ENCODE data around the gene TSFM.

DNA sequence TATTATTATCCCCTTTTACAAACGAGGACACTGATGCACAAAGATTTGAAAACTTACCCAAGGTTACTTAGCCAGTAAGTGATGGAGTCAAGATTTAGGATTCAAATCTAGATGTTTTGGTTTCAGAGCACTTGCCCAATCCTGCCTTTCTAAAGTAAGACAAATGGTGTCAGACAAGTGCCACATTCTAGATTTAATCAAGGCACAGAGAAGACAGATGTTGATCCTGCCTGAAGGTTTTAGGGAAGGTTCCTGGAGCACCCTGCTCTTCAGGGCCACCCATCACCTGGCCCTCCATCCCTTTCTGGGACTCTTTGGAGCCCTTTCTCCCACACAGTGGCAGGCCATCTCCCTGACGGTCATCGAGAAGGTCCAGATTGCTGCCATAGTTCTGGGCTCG, 24.8 kb upstream of the TSFM start:
- TF ChIP-seq, protein P1, sequence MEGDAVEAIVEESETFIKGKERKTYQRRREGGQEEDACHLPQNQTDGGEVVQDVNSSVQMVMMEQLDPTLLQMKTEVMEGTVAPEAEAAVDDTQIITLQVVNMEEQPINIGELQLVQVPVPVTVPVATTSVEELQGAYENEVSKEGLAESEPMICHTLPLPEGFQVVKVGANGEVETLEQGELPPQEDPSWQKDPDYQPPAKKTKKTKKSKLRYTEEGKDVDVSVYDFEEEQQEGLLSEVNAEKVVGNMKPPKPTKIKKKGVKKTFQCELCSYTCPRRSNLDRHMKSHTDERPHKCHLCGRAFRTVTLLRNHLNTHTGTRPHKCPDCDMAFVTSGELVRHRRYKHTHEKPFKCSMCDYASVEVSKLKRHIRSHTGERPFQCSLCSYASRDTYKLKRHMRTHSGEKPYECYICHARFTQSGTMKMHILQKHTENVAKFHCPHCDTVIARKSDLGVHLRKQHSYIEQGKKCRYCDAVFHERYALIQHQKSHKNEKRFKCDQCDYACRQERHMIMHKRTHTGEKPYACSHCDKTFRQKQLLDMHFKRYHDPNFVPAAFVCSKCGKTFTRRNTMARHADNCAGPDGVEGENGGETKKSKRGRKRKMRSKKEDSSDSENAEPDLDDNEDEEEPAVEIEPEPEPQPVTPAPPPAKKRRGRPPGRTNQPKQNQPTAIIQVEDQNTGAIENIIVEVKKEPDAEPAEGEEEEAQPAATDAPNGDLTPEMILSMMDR (conservative IDR thresholded peaks at IDR 0.05; ENCODE audit: low read depth, low read length) = no peak
- no peak for TF ChIP-seq BHLHE40 (IDR thresholded peaks at IDR 0.05; ENCODE audit: low read depth, low read length)
- no peak for TF ChIP-seq MAFK (IDR thresholded peaks at IDR 0.05; ENCODE audit: low read depth, low read length)
- no peak for TF ChIP-seq POLR2A (IDR thresholded peaks at IDR 0.05; ENCODE audit: low read depth, low read length)
- TF ChIP-seq, protein P2, sequence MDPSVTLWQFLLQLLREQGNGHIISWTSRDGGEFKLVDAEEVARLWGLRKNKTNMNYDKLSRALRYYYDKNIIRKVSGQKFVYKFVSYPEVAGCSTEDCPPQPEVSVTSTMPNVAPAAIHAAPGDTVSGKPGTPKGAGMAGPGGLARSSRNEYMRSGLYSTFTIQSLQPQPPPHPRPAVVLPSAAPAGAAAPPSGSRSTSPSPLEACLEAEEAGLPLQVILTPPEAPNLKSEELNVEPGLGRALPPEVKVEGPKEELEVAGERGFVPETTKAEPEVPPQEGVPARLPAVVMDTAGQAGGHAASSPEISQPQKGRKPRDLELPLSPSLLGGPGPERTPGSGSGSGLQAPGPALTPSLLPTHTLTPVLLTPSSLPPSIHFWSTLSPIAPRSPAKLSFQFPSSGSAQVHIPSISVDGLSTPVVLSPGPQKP (IDR thresholded peaks at IDR 0.05; ENCODE audit: borderline replicate concordance, low read depth, low read length) = no peak
